ENCODE data around the gene ADIPOR2.
"Not testable (repeated sequence)": the region's sequence is repeated elsewhere in the genome, so short reads cannot be mapped to it uniquely, and the experiment has no call there.

DNA sequence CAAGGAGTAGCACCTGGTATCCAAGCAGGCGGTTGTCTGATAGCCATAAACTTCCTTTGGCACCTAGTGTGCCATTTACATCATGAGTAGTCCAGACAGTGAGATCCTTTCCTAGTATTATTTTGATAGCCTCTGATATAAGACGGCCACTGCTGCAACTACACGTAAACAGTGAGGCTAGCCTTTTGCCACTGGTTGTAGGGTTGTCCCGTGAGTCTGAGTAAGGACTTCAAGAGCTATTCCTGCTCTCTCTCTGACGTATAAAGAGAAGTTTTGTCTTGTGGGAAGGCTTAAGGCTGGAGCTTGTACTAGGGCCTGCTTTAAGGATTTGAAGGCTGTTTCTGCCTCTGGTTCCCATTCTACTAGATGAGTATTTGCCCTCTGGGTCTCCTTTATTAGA lies 21.4 kb downstream of the ADIPOR2 start:
- TF ChIP-seq, protein P1, sequence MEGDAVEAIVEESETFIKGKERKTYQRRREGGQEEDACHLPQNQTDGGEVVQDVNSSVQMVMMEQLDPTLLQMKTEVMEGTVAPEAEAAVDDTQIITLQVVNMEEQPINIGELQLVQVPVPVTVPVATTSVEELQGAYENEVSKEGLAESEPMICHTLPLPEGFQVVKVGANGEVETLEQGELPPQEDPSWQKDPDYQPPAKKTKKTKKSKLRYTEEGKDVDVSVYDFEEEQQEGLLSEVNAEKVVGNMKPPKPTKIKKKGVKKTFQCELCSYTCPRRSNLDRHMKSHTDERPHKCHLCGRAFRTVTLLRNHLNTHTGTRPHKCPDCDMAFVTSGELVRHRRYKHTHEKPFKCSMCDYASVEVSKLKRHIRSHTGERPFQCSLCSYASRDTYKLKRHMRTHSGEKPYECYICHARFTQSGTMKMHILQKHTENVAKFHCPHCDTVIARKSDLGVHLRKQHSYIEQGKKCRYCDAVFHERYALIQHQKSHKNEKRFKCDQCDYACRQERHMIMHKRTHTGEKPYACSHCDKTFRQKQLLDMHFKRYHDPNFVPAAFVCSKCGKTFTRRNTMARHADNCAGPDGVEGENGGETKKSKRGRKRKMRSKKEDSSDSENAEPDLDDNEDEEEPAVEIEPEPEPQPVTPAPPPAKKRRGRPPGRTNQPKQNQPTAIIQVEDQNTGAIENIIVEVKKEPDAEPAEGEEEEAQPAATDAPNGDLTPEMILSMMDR (conservative IDR thresholded peaks at IDR 0.05 in 1 of 2, IDR thresholded peaks at IDR 0.05 in 1 of 2; ENCODE audit: low read depth in 1 of 2, low read length in 2 of 2), result not testable (repeated sequence)
- not testable (repeated sequence) for TF ChIP-seq EZH2 (IDR thresholded peaks at IDR 0.05; ENCODE audit: low read length, missing control alignments)

Data from fibroblast of lung (primary cell).